ENCODE data around the gene AURKB.

DNA sequence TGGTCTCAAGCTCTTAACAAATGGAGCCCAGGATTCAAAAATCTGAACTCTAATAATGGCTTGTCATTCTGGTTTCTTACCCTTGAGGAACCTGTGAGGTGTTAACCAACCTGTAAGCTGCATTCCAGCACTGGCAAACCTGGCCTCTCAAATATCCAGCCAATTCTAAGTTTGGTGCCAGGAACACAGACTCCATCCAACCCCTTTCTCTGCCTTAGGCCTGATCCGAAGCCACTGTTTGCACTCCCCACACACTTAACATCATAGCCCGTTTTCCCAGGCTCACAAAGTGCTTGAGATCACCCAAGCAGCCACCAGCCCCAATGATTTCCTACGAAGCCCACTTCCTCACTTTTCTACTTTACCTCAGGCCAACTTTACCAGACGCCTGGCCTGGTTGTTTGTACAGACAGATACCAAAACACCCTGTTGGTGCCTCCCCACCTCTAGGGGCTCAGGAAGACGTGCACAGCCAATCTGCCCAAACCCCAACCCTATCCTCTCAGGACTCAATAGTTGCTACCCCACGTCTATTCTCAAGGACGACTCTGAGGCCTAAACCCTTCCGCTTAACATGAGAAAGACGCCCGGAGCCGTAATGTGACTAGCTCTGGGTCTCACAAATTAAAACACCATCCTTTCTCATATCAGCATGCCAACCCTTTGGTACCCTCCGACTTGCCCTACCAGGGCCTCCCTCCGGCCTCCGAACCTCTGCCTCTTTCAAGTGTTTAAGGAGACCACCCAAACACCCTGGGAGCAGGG, 55.0 kb downstream of the AURKB start:
- no peak for TF ChIP-seq GATAD2B (conservative IDR thresholded peaks at IDR 0.05; ENCODE audit: low read depth)
- TF ChIP-seq, protein P1, sequence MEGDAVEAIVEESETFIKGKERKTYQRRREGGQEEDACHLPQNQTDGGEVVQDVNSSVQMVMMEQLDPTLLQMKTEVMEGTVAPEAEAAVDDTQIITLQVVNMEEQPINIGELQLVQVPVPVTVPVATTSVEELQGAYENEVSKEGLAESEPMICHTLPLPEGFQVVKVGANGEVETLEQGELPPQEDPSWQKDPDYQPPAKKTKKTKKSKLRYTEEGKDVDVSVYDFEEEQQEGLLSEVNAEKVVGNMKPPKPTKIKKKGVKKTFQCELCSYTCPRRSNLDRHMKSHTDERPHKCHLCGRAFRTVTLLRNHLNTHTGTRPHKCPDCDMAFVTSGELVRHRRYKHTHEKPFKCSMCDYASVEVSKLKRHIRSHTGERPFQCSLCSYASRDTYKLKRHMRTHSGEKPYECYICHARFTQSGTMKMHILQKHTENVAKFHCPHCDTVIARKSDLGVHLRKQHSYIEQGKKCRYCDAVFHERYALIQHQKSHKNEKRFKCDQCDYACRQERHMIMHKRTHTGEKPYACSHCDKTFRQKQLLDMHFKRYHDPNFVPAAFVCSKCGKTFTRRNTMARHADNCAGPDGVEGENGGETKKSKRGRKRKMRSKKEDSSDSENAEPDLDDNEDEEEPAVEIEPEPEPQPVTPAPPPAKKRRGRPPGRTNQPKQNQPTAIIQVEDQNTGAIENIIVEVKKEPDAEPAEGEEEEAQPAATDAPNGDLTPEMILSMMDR (IDR thresholded peaks at IDR 0.05 in 2 of 3, conservative IDR thresholded peaks at IDR 0.05 in 1 of 3; ENCODE audit: control insufficient read depth in 2 of 3, extremely low read depth in 1 of 3, insufficient read depth in 1 of 3, low read depth in 3 of 3, low read length in 3 of 3): no peak
- no peak for TF ChIP-seq CHD2 (IDR thresholded peaks at IDR 0.05; ENCODE audit: borderline replicate concordance, low read depth, low read length)
- TF ChIP-seq, protein P2, sequence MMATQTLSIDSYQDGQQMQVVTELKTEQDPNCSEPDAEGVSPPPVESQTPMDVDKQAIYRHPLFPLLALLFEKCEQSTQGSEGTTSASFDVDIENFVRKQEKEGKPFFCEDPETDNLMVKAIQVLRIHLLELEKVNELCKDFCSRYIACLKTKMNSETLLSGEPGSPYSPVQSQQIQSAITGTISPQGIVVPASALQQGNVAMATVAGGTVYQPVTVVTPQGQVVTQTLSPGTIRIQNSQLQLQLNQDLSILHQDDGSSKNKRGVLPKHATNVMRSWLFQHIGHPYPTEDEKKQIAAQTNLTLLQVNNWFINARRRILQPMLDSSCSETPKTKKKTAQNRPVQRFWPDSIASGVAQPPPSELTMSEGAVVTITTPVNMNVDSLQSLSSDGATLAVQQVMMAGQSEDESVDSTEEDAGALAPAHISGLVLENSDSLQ (IDR thresholded peaks at IDR 0.05): no peak

Measured in GM12878 (cell line).